CD4-positive, alpha-beta memory T cell (primary cell): ENCODE measurements around the gene MOSPD2. TPM values are rescaled to one million over a fixed set of nuclear protein-coding genes. Genes with fewer than 3 reads are reported as not detected.

Source experiments
- CTCF ChIA-PET: fragments of 350-600 bp; sonication (Branson Sonifier 250); formaldehyde crosslinking; loops from one replicate; lab custom pipeline; 2021; ENCODE audit warnings: inconsistent platforms; ENCODE audit not compliant: partially characterized antibody; lab: Charles Lee
- POLR2A ChIA-PET: fragments of 350-600 bp; sonication (Branson Sonifier 250); formaldehyde crosslinking; loops from one replicate; lab custom pipeline; 2021; ENCODE audit not compliant: partially characterized antibody; lab: Charles Lee
- DNase-seq, 5 donors: peaks; one replicate each; pipeline versions ENCODE4 v3.0.0 to v3.0.0-alpha.2; 2020 to 2022; ENCODE audit warnings: mixed read lengths in 1 of 5
- H3K27ac ChIP-seq: one replicate; pipeline ENCODE4 v1.7.0; 2013; ENCODE audit warnings: low read depth, low read length
- H3K27me3 ChIP-seq: 2 replicates; pipeline ENCODE4 v1.7.0; 2013; ENCODE audit warnings: mild to moderate bottlenecking, low read length, moderate library complexity; ENCODE audit not compliant: insufficient read depth
- H3K36me3 ChIP-seq: 2 replicates; pipeline ENCODE4 v1.7.0; 2013; ENCODE audit warnings: mild to moderate bottlenecking, low read length, moderate library complexity; ENCODE audit not compliant: insufficient read depth
- H3K4me1 ChIP-seq: 2 replicates; pipeline ENCODE4 v1.7.0; 2013; ENCODE audit warnings: mild to moderate bottlenecking, low read length, moderate library complexity; ENCODE audit not compliant: insufficient read depth
- H3K4me3 ChIP-seq, 2 donors: one replicate each; pipeline ENCODE4 v1.7.0; 2013; ENCODE audit warnings: low read length in 2 of 2, mild to moderate bottlenecking in 1 of 2
- H3K9me3 ChIP-seq, 2 donors: one replicate each; pipeline ENCODE4 v1.7.0; 2013; ENCODE audit warnings: low read length in 2 of 2, control low read depth in 1 of 2; ENCODE audit not compliant: control insufficient read depth in 1 of 2
- H3K27ac Mint-ChIP-seq, 7 donors: one replicate each; pipeline ENCODE4 v1.8.0; 2020 to 2021; ENCODE audit warnings: mixed read lengths in 7 of 7, mild to moderate bottlenecking in 6 of 7, inconsistent platforms in 3 of 7, moderate library complexity in 3 of 7
- H3K27me3 Mint-ChIP-seq, 2 donors: one replicate each; pipeline ENCODE4 v1.8.0; 2020 to 2021; ENCODE audit warnings: mixed read lengths in 2 of 2
- H3K36me3 Mint-ChIP-seq, 2 donors: one replicate each; pipeline ENCODE4 v1.8.0; 2020 to 2021; ENCODE audit warnings: mixed read lengths in 2 of 2, inconsistent platforms in 1 of 2, mild to moderate bottlenecking in 1 of 2
- H3K4me1 Mint-ChIP-seq, 4 donors: one replicate each; pipeline ENCODE4 v1.8.0; 2020 to 2021; ENCODE audit warnings: mixed read lengths in 4 of 4, mild to moderate bottlenecking in 1 of 4
- H3K4me3 Mint-ChIP-seq, 8 donors: one replicate each; pipeline ENCODE4 v1.8.0; 2020 to 2021; ENCODE audit warnings: mixed read lengths in 8 of 8, mild to moderate bottlenecking in 7 of 8, moderate library complexity in 6 of 8, inconsistent platforms in 3 of 8
- H3K9me3 Mint-ChIP-seq, 8 donors: one replicate each; pipeline ENCODE4 v1.8.0; 2020 to 2021; ENCODE audit warnings: mixed read lengths in 8 of 8, mild to moderate bottlenecking in 5 of 8, inconsistent platforms in 3 of 8, moderate library complexity in 1 of 8
- intact Hi-C: fragments of 100-400 bp; cut with micrococcal nuclease; formaldehyde crosslinking; loops from one replicate; pipeline ENCODE4 v1.15.1; 2023
- polyA plus RNA-seq, 2 donors: library from polyadenylated mRNA; unstranded; fragments of 300-500 nt; fragmentation: Illumina TruSeq; gene quantifications; one replicate each; pipeline ENCODE4 v1.2.3, GENCODE V29; 2021
- total RNA-seq, 2 experiments: library from RNA; stranded (reverse); gene quantifications; one replicate each; pipeline ENCODE4 v1.2.3, GENCODE V29; 2021

MOSPD2 gene
- total and polyA plus RNA-seq, 4 experiments from 2014 or later, result 7.4 to 15.2 (median 12.5) TPM

- Mint-ChIP-seq H3K27me3 (no peaks in the 10 kb centered on the region), H3K4me1 (no peaks in the 10 kb centered on the region), H3K9me3 (peaks cover 0 to 6% (median 0%) of the 10 kb centered on the region in 8 donors), H3K27ac (no peak overlapping the region), H3K36me3 (no peaks in the 10 kb centered on the region), H3K4me3 (no peak overlapping the region)
- POLR2A ChIA-PET, result no interaction called here
- CTCF ChIA-PET, result no interaction called here
- no peaks in the 10 kb centered on the region for H3K27me3 ChIP-seq
- no peaks in the 10 kb centered on the region for H3K9me3 ChIP-seq
- intact Hi-C loops, result no loop called here
- H3K27ac ChIP-seq, result no peak overlapping the region
- no peak for DNase-seq
- H3K4me3 ChIP-seq, result no peak overlapping the region
- H3K4me1 ChIP-seq, result no peaks in the 10 kb centered on the region
- no peaks in the 10 kb centered on the region for H3K36me3 ChIP-seq
Observed at GRCh38 chrX:14963447-14964236, 90.4 kb downstream of the MOSPD2 start.

- POLR2A ChIA-PET, result no interaction called here
Observed at GRCh38 chrX:14964500-14964899, 91.3 kb downstream of the MOSPD2 start.

More at GRCh38 chrX:14964500-14964899, 91.3 kb downstream of the MOSPD2 start:
- DNase-seq, result no peak
- Histone ChIP-seq H3K27ac (no peak overlapping the region), H3K27me3 (no peaks in the 10 kb centered on the region), H3K9me3 (no peaks in the 10 kb centered on the region), H3K36me3 (no peaks in the 10 kb centered on the region), H3K4me3 (no peak overlapping the region), H3K4me1 (no peaks in the 10 kb centered on the region)
- Mint-ChIP-seq H3K36me3 (no peaks in the 10 kb centered on the region), H3K27ac (no peak overlapping the region), H3K9me3 (peaks cover 0 to 8% (median 0%) of the 10 kb centered on the region in 8 donors), H3K4me1 (no peaks in the 10 kb centered on the region), H3K4me3 (no peak overlapping the region), H3K27me3 (no peaks in the 10 kb centered on the region)
- CTCF ChIA-PET, result no interaction called here
- intact Hi-C loops, result no loop called here

Other genes starting within 250 kb of the MOSPD2 start
- 1 to 10 TPM; 3.0 to 4.8 TPM for gene FANCB, start 352 bp upstream of the MOSPD2 start, total RNA-seq
- gene FANCB, start 352 bp upstream of the MOSPD2 start, polyA plus RNA-seq, result 1 to 10 TPM; 2.3 to 4.2 TPM